GM21528 (cell line): ENCODE data around the gene FHIP1A.

Source experiments
- ATAC-seq: cut with Tn5 transposase; IDR thresholded peaks from one replicate; pipeline ENCODE4 v1.9.1; 2021; ENCODE audit warnings: mild to moderate bottlenecking, moderate library complexity; ENCODE audit not compliant: unreplicated experiment, low FRiP score

The FHIP1A gene

GRCh38 chr4:151417766-151418376, 8.9 kb downstream of the FHIP1A start:
- ATAC-seq = no peak

- no peak for ATAC-seq
Observed at GRCh38 chr4:151418385-151418784, 9.4 kb downstream of the FHIP1A start.

GRCh38 chr4:151418856-151419255, 9.9 kb downstream of the FHIP1A start:
- ATAC-seq = no peak

- no peak for ATAC-seq
Observed at GRCh38 chr4:151420250-151420807, 11.4 kb downstream of the FHIP1A start.

GRCh38 chr4:151422854-151423253, 13.9 kb downstream of the FHIP1A start:
- ATAC-seq = no peak

- no peak for ATAC-seq
Observed at GRCh38 chr4:151426513-151426912, 17.5 kb downstream of the FHIP1A start.

- no peak for ATAC-seq
Observed at GRCh38 chr4:151427266-151427665, 18.3 kb downstream of the FHIP1A start.

GRCh38 chr4:151428346-151428745, 19.4 kb downstream of the FHIP1A start:
- no peak for ATAC-seq

- ATAC-seq = no peak
Observed at GRCh38 chr4:151429957-151430570, 21.1 kb downstream of the FHIP1A start.

- no peak for ATAC-seq
Observed at GRCh38 chr4:151430740-151431457, 21.9 kb downstream of the FHIP1A start.

GRCh38 chr4:151431728-151432127, 22.8 kb downstream of the FHIP1A start:
- ATAC-seq = no peak

GRCh38 chr4:151432654-151433053, 23.7 kb downstream of the FHIP1A start:
- no peak for ATAC-seq

- no peak for ATAC-seq
Observed at GRCh38 chr4:151434183-151434860, 25.3 kb downstream of the FHIP1A start.

- no peak for ATAC-seq
Observed at GRCh38 chr4:151436093-151436518, 27.1 kb downstream of the FHIP1A start.

GRCh38 chr4:151437505-151437904, 28.5 kb downstream of the FHIP1A start:
- ATAC-seq = no peak

GRCh38 chr4:151438154-151438553, 29.2 kb downstream of the FHIP1A start:
- ATAC-seq = no peak

GRCh38 chr4:151439320-151439719, 30.3 kb downstream of the FHIP1A start:
- ATAC-seq = no peak

- no peak for ATAC-seq
Observed at GRCh38 chr4:151442002-151442401, 33.0 kb downstream of the FHIP1A start.

GRCh38 chr4:151443247-151443646, 34.3 kb downstream of the FHIP1A start:
- ATAC-seq = no peak

- no peak for ATAC-seq
Observed at GRCh38 chr4:151443752-151444151, 34.8 kb downstream of the FHIP1A start.

- no peak for ATAC-seq
Observed at GRCh38 chr4:151446208-151446607, 37.2 kb downstream of the FHIP1A start.
